SW480 (cell line): ENCODE measurements around the gene FFAR3.

Source experiments
- DNase-seq: peaks from one replicate; pipeline ENCODE4 v3.0.0-alpha.2; 2016; ENCODE audit warnings: low spot score

FFAR3 gene

DNA sequence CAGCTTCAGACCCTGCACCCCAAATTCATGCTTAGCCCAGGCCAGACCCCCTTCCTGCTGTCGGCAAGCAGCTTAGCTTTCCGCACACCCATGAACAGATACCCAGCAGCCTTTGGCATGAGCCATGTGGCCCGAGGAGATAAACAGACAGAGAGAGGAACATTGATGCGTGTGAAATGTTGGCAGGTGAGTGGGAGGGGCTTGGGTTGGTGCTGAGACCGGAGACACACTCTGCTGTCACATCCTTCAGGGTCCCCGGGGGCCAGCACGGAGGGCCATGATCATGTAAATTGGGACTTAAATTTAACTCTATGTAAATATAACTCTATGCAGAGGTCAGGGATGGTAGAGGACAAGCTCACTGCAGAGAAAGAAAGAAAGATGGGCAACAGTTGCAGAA lies 27.8 kb upstream of the FFAR3 start:
- no peak for DNase-seq

DNA sequence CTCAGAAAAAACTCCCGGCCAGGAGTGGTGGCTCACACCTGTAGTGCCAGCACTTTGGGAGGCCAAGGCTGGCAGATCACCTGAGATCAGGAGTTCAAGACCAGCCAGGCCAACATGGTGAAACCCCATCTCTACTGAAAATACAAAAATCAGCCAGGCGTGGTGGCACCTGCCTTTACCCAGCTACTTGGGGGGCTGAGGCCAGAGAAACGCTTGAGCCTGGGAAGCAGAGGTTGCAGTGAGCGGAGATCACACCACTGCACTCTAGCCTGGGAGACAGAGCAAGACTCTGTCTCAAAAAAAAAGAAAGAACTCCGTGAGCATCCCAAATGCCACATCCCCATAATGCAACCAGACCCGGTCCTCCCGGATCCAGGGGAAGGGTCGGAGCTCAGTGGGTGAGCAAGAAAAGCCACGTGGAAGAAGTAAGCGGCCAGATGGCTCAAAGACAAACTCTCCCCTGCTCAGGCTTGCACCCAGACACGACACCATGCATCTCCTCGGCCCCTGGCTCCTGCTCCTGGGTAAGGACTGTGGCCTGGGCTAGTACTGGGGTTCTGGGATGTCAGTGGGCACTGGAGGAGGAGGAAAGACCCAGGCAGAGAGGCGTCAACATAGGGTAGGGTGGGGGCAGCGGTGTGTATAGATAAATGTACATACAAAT lies 26.6 kb upstream of the FFAR3 start:
- no peak for DNase-seq

DNA sequence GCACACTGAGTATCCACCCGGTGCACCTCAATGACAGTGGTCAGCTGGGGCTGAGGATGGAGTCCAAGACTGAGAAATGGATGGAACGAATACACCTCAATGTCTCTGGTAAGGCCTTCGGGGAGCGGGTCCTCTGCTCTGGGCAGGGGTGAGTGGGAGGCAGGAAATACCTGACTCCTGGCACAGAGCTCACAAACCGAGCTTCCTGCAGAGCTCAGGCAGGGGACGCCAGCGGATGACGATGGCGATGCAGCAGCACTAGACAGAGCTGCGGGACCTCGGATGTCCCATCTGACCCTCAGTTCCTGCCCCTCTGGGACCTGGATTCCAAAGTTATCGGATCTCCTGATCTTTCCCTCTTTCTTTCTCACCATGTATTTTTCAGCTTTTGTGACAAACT lies 25.4 kb upstream of the FFAR3 start:
- DNase-seq, result no peak

- no peak for DNase-seq
Measured at GRCh38 chr19:35334144-35334753, 24.0 kb upstream of the FFAR3 start.

GRCh38 chr19:35336166-35336955 lies 21.9 kb upstream of the FFAR3 start:
- no peak for DNase-seq

GRCh38 chr19:35337097-35337983 lies 20.9 kb upstream of the FFAR3 start:
- DNase-seq, result no peak

GRCh38 chr19:35337984-35338296 lies 20.3 kb upstream of the FFAR3 start:
- DNase-seq, result no peak

- DNase-seq, result no peak
Measured at GRCh38 chr19:35340431-35340830, 17.8 kb upstream of the FFAR3 start.

- DNase-seq, result no peak
Measured at GRCh38 chr19:35341006-35341405, 17.3 kb upstream of the FFAR3 start.

GRCh38 chr19:35341565-35342225 lies 16.6 kb upstream of the FFAR3 start:
- no peak for DNase-seq

DNA sequence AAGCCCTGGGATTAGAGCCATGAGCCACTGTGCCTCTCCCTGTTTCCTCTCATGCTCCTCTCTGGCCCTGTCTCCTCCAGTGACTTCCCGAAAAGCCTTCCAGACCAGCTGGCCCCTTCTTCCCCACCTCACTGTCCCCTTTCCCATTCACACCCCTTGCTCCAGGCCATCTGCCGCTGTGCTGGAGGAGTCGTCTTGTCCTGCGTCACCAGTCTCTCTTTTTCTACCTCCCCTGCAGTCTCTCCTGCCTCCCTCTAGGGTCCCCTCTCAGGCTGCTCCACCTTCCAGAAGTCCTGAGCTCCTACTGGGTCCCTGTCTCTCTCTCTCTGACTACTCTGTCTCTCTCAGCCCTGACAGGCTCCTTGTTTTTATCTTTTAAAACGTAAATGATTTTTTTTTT lies 15.8 kb upstream of the FFAR3 start:
- no peak for DNase-seq

- DNase-seq, result no peak
Measured at GRCh38 chr19:35344511-35345031, 13.7 kb upstream of the FFAR3 start.

GRCh38 chr19:35345671-35346111 lies 12.6 kb upstream of the FFAR3 start:
- DNase-seq, result no peak

DNA sequence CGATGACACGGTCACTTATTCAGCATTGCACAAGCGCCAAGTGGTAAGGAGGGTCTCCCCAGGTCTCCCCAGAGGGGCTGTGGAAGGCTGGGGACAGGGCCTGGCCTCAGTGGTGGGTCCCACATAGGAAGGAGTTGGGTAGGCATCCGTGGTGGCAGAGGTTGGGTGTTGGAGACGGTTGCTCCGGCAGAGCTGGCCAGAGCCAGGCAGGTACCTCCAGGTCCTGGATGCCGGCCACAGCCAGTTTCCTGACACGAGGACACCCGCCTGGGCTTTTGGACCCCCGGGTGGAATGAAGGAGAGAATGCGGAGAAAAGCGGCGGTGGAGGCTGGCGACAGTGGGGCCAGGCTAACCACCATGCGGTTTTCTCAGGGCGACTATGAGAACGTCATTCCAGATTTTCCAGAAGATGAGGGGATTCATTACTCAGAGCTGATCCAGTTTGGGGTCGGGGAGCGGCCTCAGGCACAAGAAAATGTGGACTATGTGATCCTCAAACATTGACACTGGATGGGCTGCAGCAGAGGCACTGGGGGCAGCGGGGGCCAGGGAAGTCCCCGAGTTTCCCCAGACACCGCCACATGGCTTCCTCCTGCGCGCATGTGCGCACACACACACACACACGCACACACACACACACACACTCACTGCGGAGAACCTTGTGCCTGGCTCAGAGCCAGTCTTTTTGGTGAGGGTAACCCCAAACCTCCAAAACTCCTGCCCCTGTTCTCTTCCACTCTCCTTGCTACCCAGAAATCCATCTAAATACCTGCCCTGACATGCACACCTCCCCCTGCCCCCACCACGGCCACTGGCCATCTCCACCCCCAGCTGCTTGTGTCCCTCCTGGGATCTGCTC lies 11.8 kb upstream of the FFAR3 start:
- DNase-seq, result no peak

DNA sequence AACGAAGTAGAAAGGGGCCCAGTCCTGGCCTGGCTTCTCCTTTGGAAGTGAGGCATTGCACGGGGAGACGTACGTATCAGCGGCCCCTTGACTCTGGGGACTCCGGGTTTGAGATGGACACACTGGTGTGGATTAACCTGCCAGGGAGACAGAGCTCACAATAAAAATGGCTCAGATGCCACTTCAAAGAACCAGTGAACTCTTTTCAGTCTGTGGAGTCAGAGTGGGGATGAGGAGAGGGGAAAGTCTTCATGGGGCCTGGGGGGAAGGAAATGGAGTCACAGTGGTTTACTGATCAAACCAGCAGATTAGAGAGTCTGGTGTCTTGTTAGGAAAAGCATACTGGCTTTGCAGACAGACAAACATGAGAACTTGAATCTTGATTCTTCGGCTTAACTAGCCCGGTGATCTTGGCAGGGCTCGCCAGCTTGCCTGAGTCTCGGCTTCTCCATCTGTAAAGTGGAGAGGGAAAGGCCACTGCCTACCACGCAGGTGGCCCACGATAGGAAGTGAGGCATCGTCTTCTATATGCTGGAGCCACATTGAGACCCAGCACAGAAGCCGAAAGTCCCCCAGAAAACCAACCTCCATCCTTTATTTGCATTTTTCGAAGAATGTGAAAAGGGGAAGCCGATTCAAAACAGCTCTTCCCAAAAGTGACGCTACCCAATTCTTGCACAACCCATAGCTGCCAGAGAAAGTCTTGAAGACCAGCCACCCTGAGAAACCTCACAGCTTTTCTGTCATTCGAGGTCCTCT lies 10.9 kb upstream of the FFAR3 start, which contains the start of gene FFAR1:
Gene FFAR1 (plus strand): TSS at position 732 of the 759 bp plus-strand sequence. CDS start 3,650 bp downstream, outside the sequence.
- DNase-seq, result no peak

- DNase-seq, result no peak
Measured at GRCh38 chr19:35347930-35348298, 10.3 kb upstream of the FFAR3 start.

GRCh38 chr19:35348911-35349611 lies 9.2 kb upstream of the FFAR3 start:
- no peak for DNase-seq

DNA sequence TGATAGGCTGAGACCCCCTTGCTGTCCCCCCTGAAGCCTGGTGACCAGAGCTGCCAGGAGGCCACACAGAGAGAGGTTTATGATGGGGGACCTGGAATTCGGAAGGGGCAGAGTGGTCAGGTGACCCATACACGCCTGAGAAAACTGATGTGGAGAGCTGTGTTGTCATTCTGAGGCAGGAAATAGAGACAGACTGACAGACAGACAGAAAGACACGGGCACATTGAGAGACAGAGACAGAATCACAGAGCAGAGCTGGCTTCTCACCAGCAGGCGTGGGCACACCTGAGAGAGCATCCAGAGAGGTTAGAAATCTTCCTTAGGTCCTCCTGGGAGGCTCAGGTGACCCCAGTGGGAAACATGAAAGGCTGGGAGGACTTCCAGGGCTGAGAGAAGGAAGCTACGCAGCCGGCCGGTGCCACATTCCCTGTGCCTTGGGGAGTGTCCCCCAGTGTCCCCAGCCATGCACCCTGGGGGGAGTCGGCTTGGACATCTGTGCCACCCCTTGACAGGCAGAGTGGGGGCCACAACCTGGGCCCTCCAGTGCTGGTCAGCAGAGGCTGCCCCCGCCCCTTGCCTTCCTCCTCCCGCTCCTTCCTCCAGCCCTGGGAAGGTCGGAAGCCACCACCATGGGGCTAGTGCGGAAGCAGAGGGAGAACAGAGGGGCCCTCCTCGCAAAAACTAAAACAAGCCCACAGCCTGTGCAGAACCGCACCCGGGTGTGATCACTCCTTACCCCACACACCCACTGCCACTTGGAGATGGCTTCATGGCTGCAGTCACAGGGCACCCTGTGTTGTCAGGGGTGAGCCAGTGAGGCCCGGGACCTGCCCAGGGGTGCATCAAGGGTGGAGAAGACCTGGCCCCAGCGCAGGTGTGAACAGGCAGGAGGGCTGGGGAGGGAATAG lies 8.4 kb upstream of the FFAR3 start:
- DNase-seq, result no peak
